ENCODE measurements around the gene BAZ1B.
"Not testable (repeated sequence)": the region's sequence is repeated elsewhere in the genome, so short reads cannot be mapped to it uniquely, and the experiment has no call there.

Gene BAZ1B

DNA sequence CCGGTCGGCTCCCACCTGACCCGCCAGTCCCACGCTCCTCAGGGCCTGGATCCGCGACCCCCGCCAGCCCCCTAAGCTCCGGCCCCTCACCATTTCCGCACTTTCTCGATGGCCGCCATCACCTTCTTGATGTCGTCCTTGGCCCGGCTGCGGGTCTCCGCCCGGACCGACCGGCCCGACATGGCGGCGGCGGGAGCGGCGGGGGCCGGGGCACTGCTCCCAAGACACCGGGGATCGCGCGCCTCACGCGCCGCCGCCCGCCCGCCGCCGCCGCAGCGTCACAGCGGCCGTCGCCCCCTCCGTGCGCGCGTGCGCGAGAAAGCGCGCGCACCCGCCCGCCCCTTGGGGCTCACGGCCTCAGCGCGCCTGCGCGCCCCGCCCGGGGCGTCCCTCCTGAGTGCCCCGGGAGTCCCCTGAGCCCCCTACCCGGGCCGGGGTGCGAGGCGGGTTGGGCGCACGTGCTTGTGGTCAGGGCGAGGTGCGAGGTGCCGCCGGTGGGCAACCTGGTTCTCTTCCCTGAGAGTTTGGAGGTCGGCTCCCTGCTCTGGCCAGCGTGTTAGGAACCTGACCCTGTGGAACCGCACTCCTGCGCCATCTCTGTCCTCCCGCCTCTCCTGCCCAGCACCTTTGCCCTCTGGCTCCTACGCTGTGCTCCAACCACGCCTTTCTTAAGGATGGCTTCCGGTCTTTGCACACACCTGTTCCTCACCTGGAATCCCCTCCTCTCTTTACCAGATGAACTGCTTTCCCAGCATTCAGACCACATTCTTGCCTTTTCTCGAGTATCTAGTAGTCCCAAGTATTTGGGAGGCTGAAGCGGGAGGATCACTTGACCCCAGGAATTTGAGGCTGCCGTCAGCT is 35.5 kb upstream of the BAZ1B start, which contains the start of gene BCL7B:
BCL7B (minus strand) TSS at position 294 of the 861 bp plus-strand sequence; CDS start at position 182, 112 bp downstream.
- Mint-ChIP-seq H3K4me3 (peak within 1 kb of the TSS; percentile 95), H3K9me3 (no peaks in the 10 kb centered on the region), H3K4me1 (peaks cover 37% of the 10 kb centered on the region), H3K27ac (ENCODE audit: low read depth) (peak within 1 kb of the TSS; percentile 97), H3K36me3 (ENCODE audit: insufficient read depth) (peaks cover 19% of the 10 kb centered on the region), H3K27me3 (no peaks in the 10 kb centered on the region)
- peak; percentile 57 for ATAC-seq (replicated peaks; ENCODE audit: extremely low read depth, poor library complexity, severe bottlenecking)
- DNase-seq (ENCODE audit: low spot score in 2 of 2): peak; percentile 66 to 70

DNA sequence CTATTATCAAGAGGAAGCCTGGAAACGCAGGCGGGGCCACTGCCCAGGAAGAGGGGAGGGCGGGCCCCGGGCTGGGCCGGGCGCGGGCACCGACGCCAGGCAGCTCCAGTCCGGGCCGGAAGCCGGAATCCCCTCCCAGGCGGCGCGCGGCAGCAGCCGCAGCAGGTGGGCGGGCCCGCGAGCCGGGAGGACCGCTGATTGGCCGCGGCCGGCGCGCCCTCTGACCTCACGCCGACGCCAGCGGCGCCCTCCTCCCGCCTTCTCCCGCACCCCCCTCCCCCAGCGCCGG is 35.0 kb upstream of the BAZ1B start:
- Mint-ChIP-seq H3K4me1 (peaks cover 37% of the 10 kb centered on the region), H3K27me3 (no peaks in the 10 kb centered on the region), H3K36me3 (ENCODE audit: insufficient read depth) (peaks cover 24% of the 10 kb centered on the region), H3K9me3 (no peaks in the 10 kb centered on the region), H3K27ac (ENCODE audit: low read depth) (peak overlapping the region; percentile 97), H3K4me3 (peak overlapping the region; percentile 95)
- peak; percentile 78 to 87 for DNase-seq (ENCODE audit: low spot score in 2 of 2)
- peak; percentile 90 for ATAC-seq (replicated peaks; ENCODE audit: extremely low read depth, poor library complexity, severe bottlenecking)

- Mint-ChIP-seq H3K4me1 (peaks cover 37% of the 10 kb centered on the region), H3K36me3 (ENCODE audit: insufficient read depth) (peaks cover 26% of the 10 kb centered on the region), H3K9me3 (no peaks in the 10 kb centered on the region), H3K4me3 (peak overlapping the region; percentile 95), H3K27me3 (no peaks in the 10 kb centered on the region), H3K27ac (ENCODE audit: low read depth) (peak overlapping the region; percentile 97)
- ATAC-seq (replicated peaks; ENCODE audit: extremely low read depth, poor library complexity, severe bottlenecking) (no peak), DNase-seq (ENCODE audit: low spot score in 2 of 2) (no peak)
Observed at GRCh38 chr7:73556208-73557107, 34.4 kb upstream of the BAZ1B start.

DNA sequence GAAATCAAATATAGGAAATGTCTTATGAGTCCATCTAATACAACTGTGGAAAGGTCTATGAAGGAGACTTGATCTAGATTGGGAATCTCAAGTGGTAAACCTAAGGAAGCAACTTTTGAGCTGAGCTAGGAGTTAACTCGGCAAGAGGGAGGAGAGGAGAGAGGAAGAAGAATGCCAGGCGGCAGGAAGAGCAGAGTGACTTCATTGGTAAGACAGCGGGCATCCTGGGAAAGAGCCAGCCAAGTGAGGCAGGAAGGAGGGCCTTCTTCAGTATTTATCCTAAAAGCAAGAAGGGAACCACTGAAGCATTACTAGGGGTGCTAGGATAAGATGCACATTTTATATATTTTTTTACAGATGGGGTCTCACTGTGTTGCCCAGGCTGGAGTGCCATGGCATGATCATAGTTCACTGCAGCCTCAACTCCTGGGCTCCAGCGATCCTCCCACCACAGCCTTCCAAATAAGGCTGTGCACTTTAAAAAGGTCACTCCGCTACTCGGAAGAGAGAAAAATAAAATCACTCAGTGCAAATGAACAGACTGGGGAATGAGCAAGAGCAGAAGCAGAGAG is 33.4 kb upstream of the BAZ1B start:
- peak overlapping the region; percentile 97 for H3K27ac Mint-ChIP-seq (ENCODE audit: low read depth)
- H3K27me3 Mint-ChIP-seq: no peaks in the 10 kb centered on the region
- H3K36me3 Mint-ChIP-seq (ENCODE audit: insufficient read depth): peaks cover 33% of the 10 kb centered on the region
- peaks cover 37% of the 10 kb centered on the region for H3K4me1 Mint-ChIP-seq
- H3K9me3 Mint-ChIP-seq: no peaks in the 10 kb centered on the region
- DNase-seq (ENCODE audit: low spot score in 2 of 2) (no peak), ATAC-seq (replicated peaks; ENCODE audit: extremely low read depth, poor library complexity, severe bottlenecking) (no peak)
- H3K4me3 Mint-ChIP-seq: peak overlapping the region; percentile 95

DNA sequence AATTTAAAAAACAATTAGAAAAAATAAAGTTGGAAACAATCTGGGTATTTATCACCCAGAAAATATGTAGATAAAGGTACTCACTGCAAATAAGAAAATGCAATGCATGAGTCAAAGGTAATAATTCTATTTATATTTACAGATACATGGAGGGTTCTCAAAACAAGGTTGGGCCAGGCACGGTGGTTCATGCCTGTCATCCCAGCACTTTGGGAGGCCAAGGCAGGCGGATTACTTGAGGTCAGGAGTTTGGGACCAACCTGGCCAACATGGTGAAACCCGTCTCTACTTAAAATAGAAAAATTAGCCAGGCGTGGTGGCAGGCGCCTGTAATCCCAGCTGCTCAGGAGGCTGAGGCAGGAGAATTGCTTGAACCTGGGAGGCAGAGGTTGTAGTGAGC is 28.0 kb upstream of the BAZ1B start:
- not testable (repeated sequence) for H3K27me3 Mint-ChIP-seq; H3K9me3 Mint-ChIP-seq; DNase-seq (ENCODE audit: low spot score in 2 of 2); H3K27ac Mint-ChIP-seq (ENCODE audit: low read depth); H3K4me3 Mint-ChIP-seq; ATAC-seq (replicated peaks; ENCODE audit: extremely low read depth, poor library complexity, severe bottlenecking)
- Mint-ChIP-seq H3K36me3 (ENCODE audit: insufficient read depth) (peaks cover 51% of the 10 kb centered on the region), H3K4me1 (peaks cover 33% of the 10 kb centered on the region)

GRCh38 chr7:73549176-73549575 is 27.1 kb upstream of the BAZ1B start:
- H3K27ac Mint-ChIP-seq (ENCODE audit: low read depth): peak overlapping the region; percentile 82
- no peak for DNase-seq (ENCODE audit: low spot score in 2 of 2)
- no peaks in the 10 kb centered on the region for H3K27me3 Mint-ChIP-seq
- no peaks in the 10 kb centered on the region for H3K9me3 Mint-ChIP-seq
- H3K36me3 Mint-ChIP-seq (ENCODE audit: insufficient read depth): peaks cover 54% of the 10 kb centered on the region
- H3K4me3 Mint-ChIP-seq: peak overlapping the region; percentile 41
- H3K4me1 Mint-ChIP-seq: peaks cover 24% of the 10 kb centered on the region
- no peak for ATAC-seq (replicated peaks; ENCODE audit: extremely low read depth, poor library complexity, severe bottlenecking)

GRCh38 chr7:73547841-73548240 is 25.7 kb upstream of the BAZ1B start:
- DNase-seq (ENCODE audit: low spot score in 2 of 2) (no peak), ATAC-seq (replicated peaks; ENCODE audit: extremely low read depth, poor library complexity, severe bottlenecking) (no peak)
- Mint-ChIP-seq H3K36me3 (ENCODE audit: insufficient read depth) (peaks cover 58% of the 10 kb centered on the region), H3K27ac (ENCODE audit: low read depth) (peak overlapping the region; percentile 19), H3K4me3 (no peak overlapping the region), H3K9me3 (no peaks in the 10 kb centered on the region), H3K27me3 (no peaks in the 10 kb centered on the region), H3K4me1 (peaks cover 24% of the 10 kb centered on the region)

GRCh38 chr7:73544678-73545077 is 22.6 kb upstream of the BAZ1B start:
- ATAC-seq (replicated peaks; ENCODE audit: extremely low read depth, poor library complexity, severe bottlenecking) (no peak), DNase-seq (ENCODE audit: low spot score in 2 of 2) (no peak)
- no peak overlapping the region for H3K4me3 Mint-ChIP-seq
- H3K27ac Mint-ChIP-seq (ENCODE audit: low read depth): no peak overlapping the region
- H3K36me3 Mint-ChIP-seq (ENCODE audit: insufficient read depth): peaks cover 59% of the 10 kb centered on the region
- no peaks in the 10 kb centered on the region for H3K9me3 Mint-ChIP-seq
- H3K4me1 Mint-ChIP-seq: peaks cover 21% of the 10 kb centered on the region
- no peaks in the 10 kb centered on the region for H3K27me3 Mint-ChIP-seq

DNA sequence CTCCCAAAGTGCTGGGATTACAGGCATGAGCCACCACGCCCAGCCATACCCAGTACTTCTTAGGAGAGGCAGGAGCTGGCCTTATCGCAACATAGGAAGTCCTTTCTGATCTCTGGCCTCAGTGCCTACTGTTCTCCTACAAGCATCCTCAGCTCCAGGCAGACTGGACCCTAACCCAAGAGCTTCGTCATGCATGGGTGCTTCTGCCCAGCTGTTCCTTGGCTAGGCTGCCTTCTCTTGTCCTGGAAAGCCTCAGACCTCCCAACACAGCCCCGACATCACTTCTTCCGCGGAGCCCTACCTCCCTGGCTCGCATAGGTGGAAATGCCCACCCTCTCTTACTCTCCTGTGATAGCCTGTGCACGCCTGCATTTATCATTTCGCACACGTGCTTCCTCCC is 19.6 kb upstream of the BAZ1B start:
- Mint-ChIP-seq H3K4me1 (peaks cover 6% of the 10 kb centered on the region), H3K36me3 (ENCODE audit: insufficient read depth) (peaks cover 65% of the 10 kb centered on the region), H3K9me3 (no peaks in the 10 kb centered on the region), H3K4me3 (no peak overlapping the region), H3K27ac (ENCODE audit: low read depth) (no peak overlapping the region), H3K27me3 (no peaks in the 10 kb centered on the region)
- no peak for DNase-seq (ENCODE audit: low spot score in 2 of 2)
- ATAC-seq (replicated peaks; ENCODE audit: extremely low read depth, poor library complexity, severe bottlenecking): no peak

DNA sequence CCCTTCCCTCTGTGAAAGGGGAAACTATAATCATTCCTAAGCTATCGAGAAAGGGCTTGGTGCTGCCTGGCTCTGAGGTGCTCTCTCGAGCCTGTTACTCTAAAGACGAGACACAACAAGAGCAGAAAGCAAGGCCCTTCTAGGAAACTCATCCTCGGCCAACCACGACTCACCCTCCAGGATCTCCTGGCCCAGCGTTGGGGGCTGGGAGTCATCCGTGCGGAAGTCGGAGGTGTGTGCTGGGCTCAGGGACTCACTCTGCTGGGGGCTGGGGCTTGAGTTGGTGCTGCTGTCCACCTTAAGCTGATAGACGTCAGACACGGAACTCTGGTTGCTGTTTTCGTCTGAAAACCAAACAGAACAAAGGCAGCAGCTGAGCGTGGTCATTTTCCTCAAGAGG is 17.6 kb upstream of the BAZ1B start:
- no peak for ATAC-seq (replicated peaks; ENCODE audit: extremely low read depth, poor library complexity, severe bottlenecking)
- no peak overlapping the region for H3K27ac Mint-ChIP-seq (ENCODE audit: low read depth)
- DNase-seq (ENCODE audit: low spot score in 2 of 2): no peak
- H3K9me3 Mint-ChIP-seq: no peaks in the 10 kb centered on the region
- peaks cover 6% of the 10 kb centered on the region for H3K4me1 Mint-ChIP-seq
- no peaks in the 10 kb centered on the region for H3K27me3 Mint-ChIP-seq
- H3K36me3 Mint-ChIP-seq (ENCODE audit: insufficient read depth): peaks cover 72% of the 10 kb centered on the region
- H3K4me3 Mint-ChIP-seq: no peak overlapping the region

- not testable (repeated sequence) for ATAC-seq (replicated peaks; ENCODE audit: extremely low read depth, poor library complexity, severe bottlenecking); H3K4me1 Mint-ChIP-seq; H3K4me3 Mint-ChIP-seq; H3K27ac Mint-ChIP-seq (ENCODE audit: low read depth); DNase-seq (ENCODE audit: low spot score in 2 of 2); H3K9me3 Mint-ChIP-seq; H3K27me3 Mint-ChIP-seq
- H3K36me3 Mint-ChIP-seq (ENCODE audit: insufficient read depth): peaks cover 63% of the 10 kb centered on the region
Observed at GRCh38 chr7:73538510-73538909, 16.4 kb upstream of the BAZ1B start.

- Mint-ChIP-seq H3K27ac (ENCODE audit: low read depth) (no peak overlapping the region), H3K4me1 (no peaks in the 10 kb centered on the region), H3K27me3 (no peaks in the 10 kb centered on the region), H3K9me3 (no peaks in the 10 kb centered on the region), H3K36me3 (ENCODE audit: insufficient read depth) (peaks cover 54% of the 10 kb centered on the region), H3K4me3 (no peak overlapping the region)
- no peak for DNase-seq (ENCODE audit: low spot score in 2 of 2)
- no peak for ATAC-seq (replicated peaks; ENCODE audit: extremely low read depth, poor library complexity, severe bottlenecking)
Observed at GRCh38 chr7:73537051-73537450, 15.0 kb upstream of the BAZ1B start.

All from central memory CD8-positive, alpha-beta T cell (primary cell).